Activated naive CD4-positive, alpha-beta T cell treated with anti-CD3 and anti-CD28 coated beads, Interleukin-2, amount 50 U/mL, for 24 hours (primary cell): ENCODE results near the gene IMP4.
"Not testable (repeated sequence)": the region's sequence is repeated elsewhere in the genome, so short reads cannot be mapped to it uniquely, and the experiment has no call there.

Experiments
- H3K27ac Mint-ChIP-seq: one replicate; pipeline ENCODE4 v1.8.0; 2021; ENCODE audit warnings: mild to moderate bottlenecking, mixed read lengths
- H3K27me3 Mint-ChIP-seq: one replicate; pipeline ENCODE4 v1.8.0; 2021; ENCODE audit warnings: mixed read lengths
- H3K36me3 Mint-ChIP-seq: one replicate; pipeline ENCODE4 v1.8.0; 2021; ENCODE audit warnings: mixed read lengths
- H3K4me1 Mint-ChIP-seq: one replicate; pipeline ENCODE4 v1.8.0; 2021; ENCODE audit warnings: mixed read lengths
- H3K4me3 Mint-ChIP-seq: one replicate; pipeline ENCODE4 v1.8.0; 2021; ENCODE audit warnings: mild to moderate bottlenecking, mixed read lengths
- H3K9me3 Mint-ChIP-seq: one replicate; pipeline ENCODE4 v1.8.0; 2021; ENCODE audit warnings: mixed read lengths

Gene IMP4

GRCh38 chr2:130332271-130333073, 10.2 kb upstream of the IMP4 start:
- no peak overlapping the region for H3K27ac Mint-ChIP-seq
- H3K9me3 Mint-ChIP-seq, result no peaks in the 10 kb centered on the region
- H3K36me3 Mint-ChIP-seq, result no peaks in the 10 kb centered on the region
- H3K27me3 Mint-ChIP-seq, result peaks cover 16% of the 10 kb centered on the region
- H3K4me3 Mint-ChIP-seq, result peak overlapping the region; percentile 58
- H3K4me1 Mint-ChIP-seq, result peaks cover 5% of the 10 kb centered on the region

DNA sequence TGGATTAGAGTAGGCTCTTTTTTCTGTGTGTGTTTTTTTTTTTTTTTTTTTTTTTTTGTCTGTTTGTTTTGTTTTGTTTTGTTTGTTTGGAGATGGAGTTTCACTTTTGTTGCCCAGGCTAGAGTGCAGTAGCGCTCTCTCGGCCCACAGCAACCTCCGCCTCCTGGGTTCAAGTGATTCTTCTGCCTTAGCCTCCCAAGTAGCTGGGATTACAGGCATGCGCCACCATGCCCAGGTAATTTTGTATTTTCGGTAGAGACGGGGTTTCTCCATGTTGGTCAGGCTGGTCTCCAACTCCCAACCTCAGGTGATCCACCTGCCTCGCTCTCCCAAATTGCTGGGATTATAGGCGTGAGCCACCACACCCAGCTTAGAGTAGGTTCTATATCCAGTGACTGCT, 9.4 kb upstream of the IMP4 start:
- H3K4me1 Mint-ChIP-seq, H3K27ac Mint-ChIP-seq, H3K36me3 Mint-ChIP-seq, H3K4me3 Mint-ChIP-seq, H3K9me3 Mint-ChIP-seq: not testable (repeated sequence)
- H3K27me3 Mint-ChIP-seq, result peaks cover 16% of the 10 kb centered on the region

GRCh38 chr2:130334026-130334425, 8.7 kb upstream of the IMP4 start:
- Mint-ChIP-seq H3K9me3 (no peaks in the 10 kb centered on the region), H3K4me3 (no peak overlapping the region), H3K27me3 (peaks cover 10% of the 10 kb centered on the region), H3K27ac (no peak overlapping the region), H3K4me1 (peaks cover 5% of the 10 kb centered on the region), H3K36me3 (peaks cover 5% of the 10 kb centered on the region)

GRCh38 chr2:130335226-130335625, 7.5 kb upstream of the IMP4 start:
- H3K4me1 Mint-ChIP-seq, result peaks cover 13% of the 10 kb centered on the region
- H3K27me3 Mint-ChIP-seq, result peaks cover 8% of the 10 kb centered on the region
- H3K9me3 Mint-ChIP-seq, result no peaks in the 10 kb centered on the region
- H3K4me3 Mint-ChIP-seq, result no peak overlapping the region
- no peak overlapping the region for H3K27ac Mint-ChIP-seq
- H3K36me3 Mint-ChIP-seq, result peaks cover 7% of the 10 kb centered on the region

DNA sequence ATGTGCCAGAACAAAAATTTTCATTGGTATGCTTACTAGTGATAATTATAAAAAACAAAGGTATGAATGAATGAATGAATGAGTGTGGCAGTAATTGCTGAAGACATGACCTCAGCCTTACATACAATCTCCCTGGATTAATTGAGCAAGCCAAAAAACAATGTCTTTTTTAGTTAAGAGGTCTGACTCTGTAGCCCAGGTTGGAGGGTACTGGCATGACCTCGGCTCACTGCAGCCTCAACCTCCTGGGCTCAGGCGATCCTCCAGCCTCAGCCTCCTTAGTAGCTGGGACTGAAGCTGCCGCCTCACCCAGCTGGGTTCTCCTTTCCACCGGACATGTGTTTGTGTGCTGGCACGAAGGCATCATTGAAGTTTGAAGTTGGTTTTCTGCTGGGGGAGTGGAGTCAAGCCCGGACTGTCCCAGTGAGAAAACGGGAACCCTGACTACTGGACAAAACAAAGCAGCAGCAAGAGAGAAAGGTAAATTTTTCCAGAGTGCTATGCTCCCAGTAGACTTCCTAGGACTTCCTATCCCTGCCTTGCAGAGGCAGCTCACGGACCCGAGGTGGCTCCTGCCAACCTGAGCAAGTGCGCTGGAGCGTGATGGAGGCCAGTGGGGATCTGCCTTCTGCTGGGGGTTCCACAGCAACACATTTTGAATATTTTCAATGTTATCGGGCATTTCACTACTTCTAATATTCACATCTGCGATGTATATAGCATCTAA, 6.4 kb upstream of the IMP4 start:
- Mint-ChIP-seq H3K36me3 (peaks cover 7% of the 10 kb centered on the region), H3K27me3 (peaks cover 8% of the 10 kb centered on the region), H3K27ac (no peak overlapping the region), H3K9me3 (no peaks in the 10 kb centered on the region), H3K4me1 (peaks cover 21% of the 10 kb centered on the region), H3K4me3 (no peak overlapping the region)

DNA sequence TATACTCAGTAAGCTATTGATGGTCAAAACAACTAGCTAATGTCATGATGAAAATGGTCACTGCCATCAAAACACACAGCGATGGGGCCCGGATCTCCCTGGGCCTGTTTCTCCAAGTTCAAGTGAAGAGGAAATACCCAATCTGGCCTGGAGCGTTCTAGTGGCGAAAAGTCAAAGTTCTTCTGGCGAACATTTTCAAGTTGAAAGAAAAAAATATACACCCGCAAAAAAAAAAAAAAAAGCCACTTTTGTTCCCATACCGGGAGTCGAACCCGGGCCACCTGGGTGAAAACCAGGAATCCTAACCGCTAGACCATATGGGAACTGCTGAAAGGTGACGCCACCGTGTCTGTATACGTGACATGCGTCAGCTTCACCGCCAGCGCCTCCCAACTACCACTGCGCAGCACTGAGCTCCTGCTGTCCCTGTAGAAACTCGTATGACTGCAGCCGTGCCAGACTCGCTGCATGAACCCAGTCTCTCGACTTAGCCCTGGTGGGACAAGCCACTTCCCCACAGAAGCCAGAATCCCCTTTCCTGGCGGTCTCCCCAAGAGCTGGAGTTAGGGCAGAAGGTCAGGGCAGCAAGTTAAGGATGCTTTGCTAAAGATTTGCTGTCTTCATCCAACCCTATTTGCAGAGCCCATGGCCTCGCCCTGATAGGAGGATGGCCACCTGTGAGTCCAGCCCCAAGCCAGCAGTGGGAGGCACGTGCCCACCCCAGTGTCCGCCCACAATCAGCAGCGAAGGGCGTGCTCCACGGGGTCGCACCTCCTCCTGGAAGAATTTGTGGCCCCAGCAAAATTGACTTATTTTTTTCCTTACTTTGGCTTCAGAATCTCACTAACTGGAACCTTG, 5.6 kb upstream of the IMP4 start:
- H3K27me3 Mint-ChIP-seq, result peaks cover 5% of the 10 kb centered on the region
- peaks cover 28% of the 10 kb centered on the region for H3K4me1 Mint-ChIP-seq
- peak overlapping the region; percentile 92 for H3K27ac Mint-ChIP-seq
- H3K36me3 Mint-ChIP-seq, result peaks cover 10% of the 10 kb centered on the region
- no peaks in the 10 kb centered on the region for H3K9me3 Mint-ChIP-seq
- H3K4me3 Mint-ChIP-seq, result peak overlapping the region; percentile 39

GRCh38 chr2:130337735-130338325, 4.9 kb upstream of the IMP4 start:
- peaks cover 27% of the 10 kb centered on the region for H3K4me1 Mint-ChIP-seq
- no peak overlapping the region for H3K4me3 Mint-ChIP-seq
- H3K27me3 Mint-ChIP-seq, result no peaks in the 10 kb centered on the region
- H3K27ac Mint-ChIP-seq, result no peak overlapping the region
- no peaks in the 10 kb centered on the region for H3K9me3 Mint-ChIP-seq
- H3K36me3 Mint-ChIP-seq, result peaks cover 13% of the 10 kb centered on the region

GRCh38 chr2:130338793-130339345, 3.8 kb upstream of the IMP4 start:
- H3K27ac Mint-ChIP-seq, result no peak overlapping the region
- H3K36me3 Mint-ChIP-seq, result peaks cover 13% of the 10 kb centered on the region
- H3K27me3 Mint-ChIP-seq, result no peaks in the 10 kb centered on the region
- H3K4me3 Mint-ChIP-seq, result no peak overlapping the region
- no peaks in the 10 kb centered on the region for H3K9me3 Mint-ChIP-seq
- peaks cover 28% of the 10 kb centered on the region for H3K4me1 Mint-ChIP-seq

- H3K27me3 Mint-ChIP-seq, result no peaks in the 10 kb centered on the region
- H3K27ac Mint-ChIP-seq, result peak overlapping the region; percentile 47
- no peaks in the 10 kb centered on the region for H3K9me3 Mint-ChIP-seq
- H3K36me3 Mint-ChIP-seq, result peaks cover 16% of the 10 kb centered on the region
- no peak overlapping the region for H3K4me3 Mint-ChIP-seq
- H3K4me1 Mint-ChIP-seq, result peaks cover 35% of the 10 kb centered on the region
Measured at GRCh38 chr2:130339885-130340745, 2.6 kb upstream of the IMP4 start.

DNA sequence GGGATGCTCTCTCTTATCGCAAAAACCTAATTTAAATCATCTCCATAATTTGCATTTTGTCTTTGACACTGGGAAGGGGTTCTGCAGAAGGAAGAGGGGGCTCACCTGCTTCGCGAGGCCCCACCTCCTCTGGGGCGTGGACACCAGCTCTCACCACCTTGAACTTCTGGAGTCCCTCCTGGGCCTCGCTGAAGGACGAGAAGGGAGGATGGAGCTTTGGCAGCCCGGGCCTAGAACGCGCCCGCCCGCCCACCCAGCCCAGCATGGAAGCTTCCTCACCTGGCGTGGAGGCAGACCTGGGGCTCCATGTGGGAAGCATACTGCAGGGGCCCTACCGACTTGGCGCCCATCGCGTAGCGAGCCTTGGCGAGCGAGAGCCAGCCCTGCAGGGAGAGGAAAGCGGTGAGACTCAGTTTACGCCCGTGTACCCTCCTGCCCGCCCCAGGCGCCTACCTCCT, 1.1 kb upstream of the IMP4 start:
- no peaks in the 10 kb centered on the region for H3K27me3 Mint-ChIP-seq
- peaks cover 21% of the 10 kb centered on the region for H3K36me3 Mint-ChIP-seq
- peak overlapping the region; percentile 100 for H3K4me3 Mint-ChIP-seq
- peak overlapping the region; percentile 99 for H3K27ac Mint-ChIP-seq
- peaks cover 43% of the 10 kb centered on the region for H3K4me1 Mint-ChIP-seq
- H3K9me3 Mint-ChIP-seq, result no peaks in the 10 kb centered on the region

DNA sequence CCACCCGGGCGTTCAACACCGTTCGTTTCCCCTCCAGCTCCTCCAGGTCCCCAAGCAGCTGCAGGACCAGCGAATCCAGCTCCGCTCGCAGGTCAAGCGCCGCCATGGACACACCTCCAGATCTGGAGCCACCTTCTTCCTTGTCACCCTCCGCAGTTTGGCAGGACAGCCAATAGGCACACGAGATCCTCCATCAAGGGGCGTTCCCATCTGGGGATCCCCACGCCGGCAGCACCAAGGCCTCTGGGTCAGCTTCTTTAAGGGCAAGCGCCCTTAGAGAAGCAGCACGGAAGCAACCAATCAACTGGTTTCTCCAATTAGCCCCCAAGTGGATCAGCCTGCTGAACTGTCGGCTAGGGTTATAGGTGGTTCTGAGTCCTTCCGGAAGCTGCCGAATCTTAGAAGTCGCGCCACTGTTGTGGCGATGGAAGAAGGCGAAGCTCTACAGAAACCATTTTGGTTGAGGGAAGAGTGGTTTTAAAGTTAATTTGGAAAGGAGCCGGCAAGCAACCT, 621 bp upstream of the IMP4 start:
- Mint-ChIP-seq H3K27me3 (no peaks in the 10 kb centered on the region), H3K36me3 (peaks cover 23% of the 10 kb centered on the region), H3K9me3 (no peaks in the 10 kb centered on the region), H3K4me3 (peak overlapping the region; percentile 100), H3K27ac (peak overlapping the region; percentile 99), H3K4me1 (peaks cover 48% of the 10 kb centered on the region)

GRCh38 chr2:130344578-130344977, 1.9 kb downstream of the IMP4 start:
- H3K27me3 Mint-ChIP-seq, result no peaks in the 10 kb centered on the region
- H3K4me3 Mint-ChIP-seq, result peak overlapping the region; percentile 100
- H3K36me3 Mint-ChIP-seq, result peaks cover 25% of the 10 kb centered on the region
- H3K4me1 Mint-ChIP-seq, result peaks cover 59% of the 10 kb centered on the region
- no peaks in the 10 kb centered on the region for H3K9me3 Mint-ChIP-seq
- H3K27ac Mint-ChIP-seq, result no peak overlapping the region

DNA sequence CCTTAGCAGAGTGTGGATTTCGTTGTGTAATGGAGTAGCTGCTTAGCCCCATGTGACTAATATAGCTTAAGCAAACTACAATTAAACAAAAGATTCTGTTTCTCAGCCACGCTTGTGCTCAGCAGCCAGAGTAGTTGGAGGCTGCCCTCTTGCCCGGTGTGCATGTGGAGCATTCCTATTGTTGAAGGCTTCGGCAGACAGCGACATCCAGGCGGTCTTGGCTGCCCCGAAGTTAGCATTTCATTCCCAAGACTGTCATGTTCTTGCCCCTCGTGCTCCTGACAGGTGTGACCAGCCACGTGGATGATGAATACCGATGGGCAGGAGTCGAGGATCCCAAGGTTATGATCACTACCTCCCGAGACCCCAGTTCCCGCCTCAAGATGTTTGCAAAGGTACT, 2.4 kb downstream of the IMP4 start:
- Mint-ChIP-seq H3K9me3 (no peaks in the 10 kb centered on the region), H3K4me1 (peaks cover 56% of the 10 kb centered on the region), H3K27me3 (no peaks in the 10 kb centered on the region), H3K4me3 (peak overlapping the region; percentile 100), H3K27ac (peak overlapping the region; percentile 35), H3K36me3 (peaks cover 23% of the 10 kb centered on the region)

GRCh38 chr2:130345611-130346010, 2.9 kb downstream of the IMP4 start:
- peaks cover 22% of the 10 kb centered on the region for H3K36me3 Mint-ChIP-seq
- no peak overlapping the region for H3K4me3 Mint-ChIP-seq
- H3K9me3 Mint-ChIP-seq, result no peaks in the 10 kb centered on the region
- no peak overlapping the region for H3K27ac Mint-ChIP-seq
- H3K27me3 Mint-ChIP-seq, result no peaks in the 10 kb centered on the region
- peaks cover 54% of the 10 kb centered on the region for H3K4me1 Mint-ChIP-seq
